ENCODE results near the gene MED6.

Gene MED6

DNA sequence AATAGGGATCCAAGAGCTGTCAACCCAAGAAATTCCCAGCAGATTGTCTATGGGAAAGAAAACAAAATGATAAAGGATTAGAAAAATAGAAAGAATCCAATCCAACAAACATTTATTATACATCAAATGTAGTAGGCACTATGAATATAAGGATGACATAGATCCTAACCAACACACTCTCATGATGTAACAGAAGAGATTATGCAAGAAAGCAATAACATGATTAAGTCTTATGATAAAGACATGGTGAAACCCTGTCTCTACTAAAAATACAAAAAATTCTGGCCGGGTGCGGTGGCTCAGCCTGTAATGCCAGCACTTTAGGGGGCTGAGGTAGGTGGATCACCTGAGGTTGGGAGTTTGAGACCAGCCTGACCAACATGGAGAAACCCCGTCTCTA is 2.7 kb downstream of the MED6 start:
- DNase-seq (ENCODE audit: low spot score) = no peak

DNA sequence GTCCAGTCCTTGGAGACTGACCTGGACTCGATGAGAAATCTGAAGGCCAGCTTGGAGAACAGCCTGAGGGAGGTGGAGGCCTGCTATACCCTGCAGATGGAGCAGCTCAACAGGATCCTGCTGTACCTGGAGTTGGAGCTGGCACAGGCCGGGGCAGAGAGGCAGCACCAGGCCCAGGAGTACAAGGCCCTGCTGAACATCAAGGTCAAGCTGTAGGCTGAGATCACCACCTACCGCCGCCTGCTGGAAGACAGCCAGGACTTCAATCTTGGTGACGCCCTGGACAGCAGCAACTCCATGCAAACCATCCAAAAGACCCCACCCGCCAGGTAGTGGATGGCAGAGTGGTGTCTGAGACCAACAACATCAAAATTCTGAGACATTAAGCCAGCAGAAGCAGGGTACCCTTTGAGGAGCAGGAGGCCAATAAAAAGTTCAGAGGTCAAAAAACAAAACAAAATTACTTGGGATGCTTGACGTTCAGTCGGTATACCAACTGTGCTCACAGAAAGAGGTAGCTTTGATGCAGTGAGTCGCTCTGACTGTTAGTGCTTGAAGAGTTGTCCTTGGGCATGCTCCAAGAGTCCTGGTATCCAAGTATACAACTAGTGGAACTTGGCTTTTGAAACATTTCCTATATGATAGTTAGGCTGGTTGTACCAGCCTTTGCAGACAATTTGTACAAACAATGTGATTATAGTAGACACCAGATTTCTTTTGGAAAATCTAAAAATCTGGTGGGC is 4.8 kb downstream of the MED6 start:
- DNase-seq (ENCODE audit: low spot score) = no peak

DNA sequence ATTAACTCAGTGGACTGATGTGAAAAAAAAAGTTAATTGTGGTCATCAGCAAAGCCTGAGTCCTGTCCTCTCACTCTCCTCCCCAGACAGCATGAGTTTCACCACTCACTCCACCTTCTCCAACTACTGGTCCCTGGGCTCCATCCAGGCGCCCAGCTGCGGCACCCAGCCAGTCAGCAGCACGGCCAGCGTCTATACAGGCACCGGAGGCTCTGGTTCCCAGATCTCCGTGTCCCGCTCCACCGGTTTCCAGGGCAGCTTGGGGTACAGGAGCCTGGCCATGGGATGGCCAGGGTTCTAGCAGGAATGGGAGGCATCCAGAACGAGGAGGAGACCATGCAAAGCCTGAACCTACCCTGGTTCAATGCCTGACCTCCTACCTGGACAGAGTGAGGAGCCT is 6.0 kb downstream of the MED6 start:
- no peak for DNase-seq (ENCODE audit: low spot score)

DNA sequence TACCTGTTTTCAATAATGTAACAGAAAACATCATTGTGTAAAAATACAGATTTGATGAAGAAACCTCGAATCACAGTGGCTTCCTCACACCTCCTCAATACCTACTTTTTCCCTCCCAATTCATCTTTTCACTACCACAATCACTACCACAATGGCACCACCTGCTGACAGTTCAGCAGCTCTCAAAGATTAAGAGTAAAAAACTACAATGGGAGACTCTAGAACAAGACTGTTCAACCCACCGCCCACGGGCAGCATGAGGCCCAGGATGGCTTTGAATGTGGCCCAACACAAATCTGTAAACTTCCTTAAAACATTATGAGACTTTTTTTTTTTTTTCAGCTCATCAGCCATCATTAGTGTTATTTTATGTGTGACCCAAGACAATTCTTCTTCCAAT is 15.2 kb downstream of the MED6 start:
- DNase-seq (ENCODE audit: low spot score) = no peak

DNA sequence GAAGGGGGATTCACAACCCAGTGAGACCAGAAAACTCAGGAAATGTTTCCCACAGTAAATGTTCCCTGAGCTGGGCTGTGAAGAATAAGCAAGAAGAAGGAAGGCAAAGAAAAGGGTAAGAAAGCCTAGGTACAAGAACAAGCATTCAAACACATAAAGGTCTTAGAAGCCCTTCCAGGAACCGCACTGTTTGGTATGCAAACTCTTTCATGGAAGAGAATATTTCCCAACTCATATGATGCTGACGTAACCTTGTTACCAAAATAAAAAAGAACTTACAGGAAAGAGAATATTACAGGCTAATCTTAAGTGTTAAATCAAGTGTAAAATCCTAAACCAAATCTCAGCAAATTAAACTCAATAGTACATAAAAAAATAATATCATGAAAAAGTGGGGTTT is 23.6 kb downstream of the MED6 start:
- DNase-seq (ENCODE audit: low spot score) = no peak

DNA sequence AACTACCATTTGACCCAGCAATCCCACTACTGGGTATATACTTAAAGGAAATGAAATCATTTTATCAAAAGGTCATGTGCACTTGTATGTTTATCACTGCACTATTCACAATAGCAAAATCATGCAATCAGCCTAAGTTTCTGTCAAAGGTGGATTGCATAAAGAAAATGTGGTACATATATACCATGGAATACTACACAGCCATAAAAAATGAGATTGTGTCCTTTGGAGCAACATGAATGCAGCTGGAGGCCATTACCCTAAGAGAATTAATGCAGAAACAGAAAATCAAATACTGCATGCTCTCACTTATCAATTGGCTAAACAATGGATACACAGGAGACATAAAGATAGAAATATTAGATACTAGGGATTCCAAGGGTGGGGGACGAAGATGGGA is 27.4 kb downstream of the MED6 start:
- DNase-seq (ENCODE audit: low spot score) = no peak

DNA sequence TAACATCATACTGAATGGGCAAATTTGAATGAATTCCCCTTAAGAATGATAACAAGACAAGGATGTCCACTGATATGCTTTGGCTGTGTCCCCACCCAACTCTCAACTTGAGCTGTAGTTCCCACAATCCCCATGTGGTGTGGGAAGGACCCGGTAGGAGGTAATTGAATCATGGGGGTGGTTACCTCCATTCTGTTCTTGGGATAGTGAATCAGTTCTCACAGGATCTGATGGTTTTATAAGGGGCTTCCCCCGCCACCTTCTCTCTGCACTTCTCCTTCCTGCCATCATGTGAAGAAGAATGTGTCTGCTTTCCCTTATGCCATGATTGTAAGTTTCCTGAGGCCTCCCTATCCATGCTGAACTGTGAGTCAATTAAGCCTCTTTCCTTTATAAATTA is 29.3 kb downstream of the MED6 start:
- no peak for DNase-seq (ENCODE audit: low spot score)

DNA sequence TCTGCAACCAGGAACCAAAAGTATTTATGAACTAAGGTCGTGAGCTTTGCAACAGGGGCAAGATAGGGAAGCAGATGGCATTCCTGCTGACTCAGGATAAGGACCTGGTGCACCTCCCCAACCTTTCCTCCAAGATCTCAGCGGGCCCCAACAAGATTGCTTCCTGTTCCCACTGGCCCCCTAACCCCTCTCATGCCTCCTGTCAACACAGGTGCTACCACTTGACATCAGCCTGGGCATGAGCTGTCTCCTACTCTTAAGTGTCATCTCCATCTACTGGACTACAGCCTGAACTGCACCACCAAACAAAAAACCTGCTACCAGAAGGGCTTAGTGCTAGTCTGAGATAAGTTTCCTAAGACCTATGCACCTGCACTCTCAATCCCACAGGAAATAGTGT is 32.7 kb downstream of the MED6 start:
- DNase-seq (ENCODE audit: low spot score) = no peak

DNA sequence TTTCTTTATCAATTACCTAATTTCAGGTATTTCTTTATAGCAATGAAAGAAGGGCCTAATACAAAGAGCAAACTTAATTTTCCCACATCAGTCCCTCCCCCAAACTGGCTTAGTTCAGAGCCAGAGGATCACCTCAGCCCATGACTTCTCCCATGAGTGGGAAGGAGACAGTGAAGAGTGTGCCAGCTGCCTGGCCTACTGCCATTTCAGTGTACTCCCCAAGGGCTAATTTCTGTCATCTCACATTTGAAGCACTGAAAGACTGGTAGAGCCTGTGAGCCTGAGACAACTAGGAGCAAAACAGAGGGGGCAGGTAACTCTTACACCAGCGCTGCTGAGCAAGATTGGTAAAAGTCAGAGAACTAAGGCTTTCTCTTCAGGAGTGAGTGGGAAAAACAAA is 36.6 kb downstream of the MED6 start:
- no peak for DNase-seq (ENCODE audit: low spot score)

DNA sequence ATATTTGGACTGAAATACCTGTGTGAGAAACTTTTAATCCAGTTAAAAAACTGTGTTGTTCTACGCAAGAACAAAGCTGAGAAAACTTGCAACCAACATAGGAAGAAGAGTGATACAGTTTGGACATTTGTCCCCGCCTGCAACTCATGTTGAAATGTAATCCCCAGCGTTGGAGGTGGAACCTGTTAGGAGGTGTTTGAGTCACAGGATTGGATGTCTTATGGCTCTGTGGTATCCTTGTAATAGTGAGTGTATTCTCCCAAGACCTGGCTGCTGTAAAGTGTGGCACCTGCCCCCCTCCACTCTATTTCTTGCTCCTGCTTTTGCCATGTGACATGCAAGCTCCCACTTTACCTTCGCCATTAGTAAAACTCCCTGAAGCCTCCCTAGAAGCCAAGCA is 37.0 kb downstream of the MED6 start:
- DNase-seq (ENCODE audit: low spot score) = no peak

DNA sequence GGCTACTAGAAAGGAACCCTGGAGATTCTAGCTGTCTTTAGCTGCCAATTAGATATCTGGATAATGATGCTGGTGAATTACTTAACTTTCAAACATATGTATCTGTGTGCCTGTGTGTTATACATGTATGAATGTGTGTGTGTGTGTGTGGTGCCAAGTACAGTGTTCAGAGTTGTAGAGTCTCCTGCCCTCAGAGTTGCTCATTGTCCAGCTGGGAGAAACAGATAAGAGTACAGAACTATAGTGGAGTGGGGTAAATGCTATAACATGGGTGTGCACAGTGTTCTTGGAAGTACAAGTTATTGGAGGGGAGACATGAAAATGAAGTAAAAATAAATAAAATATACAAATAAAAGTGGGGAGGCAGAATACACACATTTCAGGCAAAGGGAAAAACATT is 42.1 kb downstream of the MED6 start:
- DNase-seq (ENCODE audit: low spot score) = no peak

DNA sequence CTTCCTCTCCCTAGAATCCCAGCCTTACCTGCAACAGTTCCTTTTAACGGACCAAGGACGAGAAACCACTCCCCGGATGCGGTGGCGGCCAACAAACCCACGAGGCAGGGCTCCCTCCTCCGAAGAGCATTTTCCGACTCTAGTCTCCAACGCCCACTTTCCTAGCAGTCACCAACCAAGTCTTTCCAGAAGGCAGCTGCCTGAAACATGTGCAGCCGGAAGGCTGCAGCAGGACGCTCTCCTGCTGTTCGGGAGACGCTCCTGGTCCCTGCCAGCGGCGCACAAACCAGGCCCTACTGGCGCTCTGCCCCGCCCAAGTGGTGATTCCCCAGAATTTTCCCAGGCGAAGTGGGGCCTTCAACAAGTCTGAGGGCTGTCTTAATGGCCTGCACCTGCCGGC is 44.6 kb downstream of the MED6 start:
- no peak for DNase-seq (ENCODE audit: low spot score)

DNA sequence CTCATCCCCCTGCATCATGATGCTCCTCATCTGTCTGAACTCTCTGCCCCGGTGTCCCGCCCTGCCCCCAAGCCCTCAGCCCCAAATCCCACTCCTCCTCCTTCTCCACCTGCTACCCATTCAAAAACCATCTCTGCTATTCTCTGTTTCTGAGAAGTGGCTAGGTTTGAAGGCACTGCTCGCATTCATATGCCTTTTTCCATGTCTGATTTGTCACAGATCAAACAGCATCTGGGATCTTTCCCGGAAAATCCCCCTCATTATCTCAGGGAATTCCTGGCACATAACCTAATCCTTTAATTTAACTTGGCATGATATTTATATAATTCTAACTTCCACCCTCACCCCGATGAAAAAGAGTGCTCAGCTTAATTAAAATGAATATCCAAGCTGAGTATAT is 62.4 kb downstream of the MED6 start:
- no peak for DNase-seq (ENCODE audit: low spot score)

DNA sequence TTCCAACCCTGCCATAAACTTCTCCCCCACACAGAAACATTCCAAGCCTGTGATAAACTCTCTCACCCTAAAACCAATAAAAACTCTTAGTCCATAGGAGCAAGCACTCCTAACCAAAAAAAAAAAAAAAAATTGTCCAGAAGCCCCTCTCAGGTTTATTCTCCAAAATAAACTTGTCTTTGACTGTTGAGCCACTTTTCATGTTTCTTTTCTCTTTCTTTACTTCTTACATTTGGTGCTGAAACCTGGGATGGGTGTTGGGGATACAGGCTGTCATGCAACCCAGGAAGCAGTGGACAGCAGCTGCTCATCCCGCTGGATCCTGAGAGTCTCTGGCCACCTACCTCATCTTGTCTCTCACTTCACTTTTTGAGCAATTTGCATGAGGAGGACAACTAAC is 63.6 kb downstream of the MED6 start:
- no peak for DNase-seq (ENCODE audit: low spot score)

DNA sequence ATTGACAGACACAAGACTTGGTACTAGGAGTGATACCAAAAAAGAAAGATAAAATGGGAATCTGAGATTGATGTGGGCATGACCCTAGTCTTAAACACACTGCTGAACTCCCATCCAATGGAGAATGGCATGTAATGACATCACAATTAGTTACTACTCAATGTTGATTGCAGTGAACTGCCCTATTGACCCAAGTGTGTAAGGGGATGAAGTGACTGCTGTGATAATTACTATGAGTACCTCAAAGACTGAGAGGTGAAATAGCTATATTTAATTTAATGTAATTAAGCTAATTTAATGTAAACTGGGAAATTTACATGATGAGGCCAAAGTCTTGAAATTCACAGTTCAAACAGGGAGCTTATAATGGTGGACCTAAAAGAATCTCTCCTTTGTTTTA is 65.6 kb downstream of the MED6 start, which contains the start of gene ADAM20:
TSS of gene ADAM20 (minus strand) at position 101 of the 400 bp plus-strand sequence. CDS start 10,247 bp downstream, outside the sequence.
- DNase-seq (ENCODE audit: low spot score) = no peak
